H1 (cell line): ENCODE data around the gene KRT78. TPM values are rescaled to one million over a fixed set of nuclear protein-coding genes. Genes with fewer than 3 reads are reported as not detected.

Experiments
- CTCF ChIA-PET: fragments of 300-600 bp; sonication (Branson Sonifier 250); formaldehyde crosslinking; loops from one replicate; lab custom pipeline; 2021; ENCODE audit not compliant: partially characterized antibody; lab: Charles Lee
- POLR2A ChIA-PET: fragments of 300-600 bp; sonication (Branson Sonifier 250); formaldehyde crosslinking; loops from one replicate; lab custom pipeline; 2021; ENCODE audit warnings: inconsistent platforms; ENCODE audit not compliant: partially characterized antibody; lab: Charles Lee
- DNase-seq, 2 experiments: peaks; one replicate each; pipeline versions ENCODE4 v3.0.0 to v3.0.0-alpha.2; 2010 to 2022; ENCODE audit warnings: low spot score in 2 of 2, low read depth in 1 of 2, mixed read lengths in 1 of 2
- FAIRE-seq: peaks from 2 replicates; lab custom pipeline; 2011; peaks lifted over from hg19 to GRCh38; lab: Jason Lieb, UNC
- H2AFZ ChIP-seq: 2 replicates; pipeline ENCODE4 v1.8.1; 2012; ENCODE audit warnings: low read length, inconsistent platforms
- H2AK5ac ChIP-seq: 2 replicates; pipeline ENCODE4 v1.6.1; 2013; ENCODE audit warnings: low read depth, low read length
- H2BK120ac ChIP-seq: replicated peaks from 2 replicates; pipeline ENCODE3; 2013; ENCODE audit warnings: low read depth, low read length, inconsistent platforms
- H2BK12ac ChIP-seq: 2 replicates; pipeline ENCODE4 v1.6.1; 2013; ENCODE audit warnings: low read depth, low read length
- H2BK15ac ChIP-seq: 2 replicates; pipeline ENCODE4 v1.6.1; 2013; ENCODE audit warnings: low read length
- H2BK20ac ChIP-seq: 2 replicates; pipeline ENCODE4 v1.6.1; 2013; ENCODE audit warnings: low read length
- H2BK5ac ChIP-seq: 2 replicates; pipeline ENCODE4 v1.6.1; 2013; ENCODE audit warnings: low read depth, low read length
- H3K14ac ChIP-seq: 2 replicates; pipeline ENCODE4 v1.6.1; 2013; ENCODE audit warnings: inconsistent platforms; ENCODE audit not compliant: insufficient read length
- H3K18ac ChIP-seq: 2 replicates; pipeline ENCODE4 v1.6.1; 2013; ENCODE audit warnings: low read length; ENCODE audit errors: extremely low read depth
- H3K23ac ChIP-seq: 2 replicates; pipeline ENCODE4 v1.6.1; 2013; ENCODE audit warnings: inconsistent platforms; ENCODE audit not compliant: insufficient read length
- H3K23me2 ChIP-seq: 2 replicates; pipeline ENCODE4 v1.6.1; 2013; ENCODE audit warnings: low read depth, low read length
- H3K27ac ChIP-seq: 2 replicates; pipeline ENCODE4 v1.6.1; 2011; ENCODE audit warnings: low read depth, low read length, inconsistent platforms
- H3K27me3 ChIP-seq, 4 experiments: replicated peaks in 1 of 4; 1 replicate in 1 of 4; 2 replicates in 3 of 4; pipeline versions ENCODE4 v1.6.1 to v1.8.1; 2011 to 2013; ENCODE audit warnings: low read length in 3 of 4, mild to moderate bottlenecking in 3 of 4, inconsistent platforms in 2 of 4, mixed read lengths in 2 of 4, moderate library complexity in 1 of 4; ENCODE audit not compliant: control insufficient read depth in 3 of 4, insufficient read depth in 3 of 4; ENCODE audit errors: extremely low read depth in 1 of 4
- H3K36me3 ChIP-seq, 4 experiments: 2 replicates each; pipeline versions ENCODE4 v1.6.1 to v1.8.1; 2011 to 2013; ENCODE audit warnings: mild to moderate bottlenecking in 4 of 4, low read length in 3 of 4, moderate library complexity in 2 of 4, control low read depth in 1 of 4, inconsistent platforms in 1 of 4; ENCODE audit not compliant: insufficient read depth in 4 of 4, control insufficient read depth in 2 of 4
- H3K4ac ChIP-seq: replicated peaks from 2 replicates; pipeline ENCODE3; 2013; ENCODE audit warnings: low read length, low read depth, mixed read lengths, inconsistent platforms; ENCODE audit not compliant: insufficient read length
- H3K4me1 ChIP-seq, 4 experiments: replicated peaks in 1 of 4; 1 replicate in 1 of 4; 2 replicates in 3 of 4; pipeline versions ENCODE4 v1.6.1 to v1.8.1; 2011 to 2013; ENCODE audit warnings: low read length in 3 of 4, inconsistent platforms in 2 of 4, mixed read lengths in 1 of 4; ENCODE audit not compliant: insufficient read depth in 4 of 4, control insufficient read depth in 3 of 4
- H3K4me2 ChIP-seq, 2 experiments: 2 replicates each; pipeline versions ENCODE4 v1.6.1 to v1.8.1; 2011 to 2013; ENCODE audit warnings: low read depth in 2 of 2, low read length in 2 of 2, control low read depth in 1 of 2, inconsistent platforms in 1 of 2, mild to moderate bottlenecking in 1 of 2; ENCODE audit not compliant: insufficient read depth in 1 of 2
- H3K4me3 ChIP-seq, 4 experiments: fragments of 200-600, 300-600 bp in 1 of 4; sonication (generic), shearing (Covaris generic), sonication (Bioruptor Twin) in 1 of 4; 2 replicates each; pipeline versions ENCODE4 v1.5.1 to v1.8.1; 2011 to 2016; ENCODE audit warnings: low read length in 4 of 4, low read depth in 3 of 4, control low read depth in 2 of 4, inconsistent platforms in 2 of 4, mild to moderate bottlenecking in 2 of 4, mixed read lengths in 1 of 4, moderate library complexity in 1 of 4; ENCODE audit not compliant: insufficient read depth in 2 of 4; ENCODE audit errors: extremely low read depth in 1 of 4
- H3K56ac ChIP-seq: replicated peaks from 2 replicates; pipeline ENCODE3; 2013; ENCODE audit warnings: low read depth, mild to moderate bottlenecking, mixed read lengths, low read length, inconsistent platforms; ENCODE audit not compliant: insufficient read length
- H3K79me1 ChIP-seq: 2 replicates; pipeline ENCODE4 v1.6.1; 2013; ENCODE audit warnings: low read depth, low read length, control low read depth
- H3K79me2 ChIP-seq, 2 experiments: 2 replicates each; pipeline versions ENCODE4 v1.6.1 to v1.8.1; 2012 to 2013; ENCODE audit warnings: low read length in 2 of 2, mild to moderate bottlenecking in 2 of 2, inconsistent platforms in 1 of 2; ENCODE audit not compliant: insufficient read depth in 2 of 2, control insufficient read depth in 1 of 2
- H3K9ac ChIP-seq, 4 experiments: replicated peaks in 1 of 4; 1 replicate in 1 of 4; 2 replicates in 3 of 4; pipeline versions ENCODE4 v1.6.1 to v1.8.1; 2011 to 2013; ENCODE audit warnings: low read depth in 3 of 4, low read length in 3 of 4, control low read depth in 2 of 4, mild to moderate bottlenecking in 2 of 4, moderate library complexity in 2 of 4, inconsistent platforms in 1 of 4; ENCODE audit errors: extremely low read depth in 1 of 4
- H3K9me3 ChIP-seq, 2 experiments: 2 replicates each; pipeline versions ENCODE4 v1.6.1 to v1.8.1; 2012 to 2013; ENCODE audit warnings: mild to moderate bottlenecking in 2 of 2, moderate library complexity in 2 of 2, control low read depth in 1 of 2, inconsistent platforms in 1 of 2, low read depth in 1 of 2, low read length in 1 of 2, mixed read lengths in 1 of 2; ENCODE audit not compliant: insufficient read depth in 2 of 2
- H4K20me1 ChIP-seq, 2 experiments: replicated peaks in 1 of 2; 2 replicates each; pipeline versions ENCODE3 to v1.8.1; 2011 to 2013; ENCODE audit warnings: inconsistent platforms in 2 of 2, low read length in 2 of 2, mild to moderate bottlenecking in 1 of 2; ENCODE audit not compliant: insufficient read depth in 2 of 2, control insufficient read depth in 1 of 2
- H4K5ac ChIP-seq: 2 replicates; pipeline ENCODE4 v1.6.1; 2013; ENCODE audit warnings: low read length, low read depth, mixed read lengths, inconsistent platforms; ENCODE audit not compliant: insufficient read length
- H4K8ac ChIP-seq: 2 replicates; pipeline ENCODE4 v1.8.0; 2013; ENCODE audit warnings: mild to moderate bottlenecking, moderate library complexity, low read length, inconsistent platforms; ENCODE audit not compliant: insufficient read depth; ENCODE audit errors: extremely low read depth
- H4K91ac ChIP-seq: replicated peaks from 2 replicates; pipeline ENCODE3; 2013; ENCODE audit warnings: low read length, mixed read lengths, inconsistent platforms; ENCODE audit not compliant: insufficient read length
- CBX8 ChIP-seq: fragments of 300-800, 300-1000 bp; sonication (generic); IDR thresholded peaks from 2 replicates; pipeline ENCODE4 v1.7.1; 2016; ENCODE audit warnings: low read depth, low read length, borderline replicate concordance
- HDAC2 ChIP-seq, 2 experiments: fragments of 300-600 bp in 1 of 2; sonication (generic) in 1 of 2; IDR thresholded peaks; 2 replicates each; pipeline ENCODE4 v1.6.1; 2011 to 2012; ENCODE audit warnings: low read depth in 2 of 2, low read length in 2 of 2, mild to moderate bottlenecking in 2 of 2, moderate library complexity in 2 of 2, borderline replicate concordance in 1 of 2, inconsistent platforms in 1 of 2
- KDM1A ChIP-seq: fragments of 200-600, 300-600 bp; sonication (generic); IDR thresholded peaks from 2 replicates; pipeline ENCODE4 v1.7.1; 2016; ENCODE audit warnings: mild to moderate bottlenecking, low read length, borderline replicate concordance
- MAFK ChIP-seq: IDR thresholded peaks from 2 replicates; pipeline ENCODE4 v1.6.1; 2012; ENCODE audit warnings: low read depth, mild to moderate bottlenecking, improper control_type of control experiment, low read length
- PHF8 ChIP-seq: fragments of 200-600 bp; sonication (generic); conservative IDR thresholded peaks from 2 replicates; pipeline ENCODE4 v1.7.1; 2012; ENCODE audit warnings: low read depth, mild to moderate bottlenecking, inconsistent platforms, low read length, moderate library complexity
- RFX5 ChIP-seq: IDR thresholded peaks from 2 replicates; pipeline ENCODE4 v1.6.1; 2011; ENCODE audit warnings: low read depth, low read length, improper control_type of control experiment, borderline replicate concordance
- SRF ChIP-seq: IDR thresholded peaks from 2 replicates; pipeline ENCODE4 v1.6.1; 2011; ENCODE audit warnings: mild to moderate bottlenecking, low read depth, low read length, moderate library complexity
- TAF1 ChIP-seq: IDR thresholded peaks from 2 replicates; pipeline ENCODE4 v1.6.1; 2011; ENCODE audit warnings: mild to moderate bottlenecking, low read depth, low read length
- TBP ChIP-seq: IDR thresholded peaks from 2 replicates; pipeline ENCODE4 v1.6.1; 2011; ENCODE audit warnings: low read depth, low read length, improper control_type of control experiment
- TCF12 ChIP-seq: IDR thresholded peaks from 2 replicates; pipeline ENCODE4 v1.6.1; 2011; ENCODE audit warnings: low read depth, mild to moderate bottlenecking, low read length
- TEAD4 ChIP-seq: IDR thresholded peaks from 2 replicates; pipeline ENCODE4 v1.6.1; 2012; ENCODE audit warnings: low read depth, low read length, inconsistent platforms, mixed read lengths
- WGBS, 2 experiments: shearing (Covaris generic) in 1 of 2; methylation state at CpG; one replicate each; pipeline versions ENCODE4 v1.1.6 to v1.1.7; 2013 to 2015; ENCODE audit warnings: low lambda C conversion rate in 2 of 2, mixed read lengths in 2 of 2, inconsistent platforms in 1 of 2, low coverage in 1 of 2, missing lambda C conversion rate in 1 of 2; ENCODE audit not compliant: insufficient replicate concordance in 2 of 2, insufficient coverage in 1 of 2, insufficient read length in 1 of 2; ENCODE audit errors: extremely low coverage in 1 of 2, missing lambda C conversion rate in 1 of 2; 5-methylcytosine and 5-hydroxymethylcytosine counted together
- polyA plus RNA-seq, 7 experiments: library from polyadenylated mRNA; depleted of rRNA in 3 of 7; stranded (reverse) in 5 of 7; unstranded in 2 of 7; fragments of >200 nt in 5 of 7; fragments of 200-250 nt in 2 of 7; gene quantifications; 1 replicate in 5 of 7; 2 replicates in 1 of 7; 4 replicates in 1 of 7; pipeline versions ENCODE4 v1.2.1 to v1.2.3, GENCODE V29; 2011 to 2013; ENCODE audit warnings: missing spikeins in 2 of 7, mixed read lengths in 2 of 7
- total RNA-seq: library from RNA; stranded (reverse); fragmentation: NEBNext Ultra II Directional; extraction: Animal tissue kit (Norgen Biotek cat#: 25700); gene quantifications from 2 replicates; pipeline ENCODE4 v1.2.1, GENCODE V29; 2021
- TF ChIP-seq, protein P1 (sequence below): IDR thresholded peaks from 2 replicates; pipeline ENCODE4 v1.6.1; 2012; ENCODE audit warnings: inconsistent platforms
- TF ChIP-seq, protein P2 (sequence below): IDR thresholded peaks from 2 replicates; pipeline ENCODE4 v1.6.1; 2012; ENCODE audit warnings: low read length, inconsistent platforms

Gene KRT78
- total and polyA plus RNA-seq, 2 of the 8 experiments (the other 6 are each of a cell fraction or from before 2014, with no cell fraction given) = not detected

- Histone ChIP-seq H2AFZ (no peak overlapping the region), H3K9ac (no peak overlapping the region), H4K8ac (no peak overlapping the region; the same call in 1 of the 2 replicates), H3K79me2 (no peaks in the 10 kb centered on the region), H3K27me3 (peaks cover 0 to 2% (median 0%) of the 10 kb centered on the region in 4 experiments; a peak in 1 of 7 replicates), H3K23ac (no peak overlapping the region), H3K9me3 (no peaks in the 10 kb centered on the region), H3K18ac (no peak overlapping the region), H3K4ac (no peak overlapping the region), H3K56ac (no peak overlapping the region), H2BK12ac (no peak overlapping the region), H4K5ac (no peak overlapping the region), H3K23me2 (no peaks in the 10 kb centered on the region), H3K27ac (no peak overlapping the region), H3K36me3 (no peaks in the 10 kb centered on the region), H4K20me1 (no peaks in the 10 kb centered on the region), H3K14ac (no peak overlapping the region), H4K91ac (no peak overlapping the region), H3K4me3 (no peak overlapping the region), H3K4me2 (no peak overlapping the region), H2BK120ac (no peak overlapping the region), H3K79me1 (no peaks in the 10 kb centered on the region), H2BK5ac (no peak overlapping the region), H2AK5ac (no peak overlapping the region), H2BK15ac (no peak overlapping the region), H3K4me1 (no peaks in the 10 kb centered on the region), H2BK20ac (no peak overlapping the region)
- CTCF ChIA-PET = interaction anchor here (0.6 to 1.5 kb wide), 5 partner anchors 9 to 495 kb away, joined by 3 to 5 read pairs (median 3); partner anchors contain the start of gene KRT3
- DNase-seq (no peak), FAIRE-seq (no peak)
- POLR2A ChIA-PET = no interaction called here
- WGBS, 2 experiments = 81% methylated on average over 4 of the region's 4 CpGs; no CpG with 5 or more reads in 1 of the 2 experiments
- no peak for TF ChIP-seq CBX8
- TF ChIP-seq, protein P1, sequence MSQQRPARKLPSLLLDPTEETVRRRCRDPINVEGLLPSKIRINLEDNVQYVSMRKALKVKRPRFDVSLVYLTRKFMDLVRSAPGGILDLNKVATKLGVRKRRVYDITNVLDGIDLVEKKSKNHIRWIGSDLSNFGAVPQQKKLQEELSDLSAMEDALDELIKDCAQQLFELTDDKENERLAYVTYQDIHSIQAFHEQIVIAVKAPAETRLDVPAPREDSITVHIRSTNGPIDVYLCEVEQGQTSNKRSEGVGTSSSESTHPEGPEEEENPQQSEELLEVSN = no peak
- no peak for TF ChIP-seq RFX5
- TF ChIP-seq SRF = no peak
- TF ChIP-seq KDM1A = no peak
- TF ChIP-seq TCF12 = no peak
- TF ChIP-seq TBP = no peak
- no peak for TF ChIP-seq MAFK
- TF ChIP-seq TEAD4 = no peak
- TF ChIP-seq, protein P2, sequence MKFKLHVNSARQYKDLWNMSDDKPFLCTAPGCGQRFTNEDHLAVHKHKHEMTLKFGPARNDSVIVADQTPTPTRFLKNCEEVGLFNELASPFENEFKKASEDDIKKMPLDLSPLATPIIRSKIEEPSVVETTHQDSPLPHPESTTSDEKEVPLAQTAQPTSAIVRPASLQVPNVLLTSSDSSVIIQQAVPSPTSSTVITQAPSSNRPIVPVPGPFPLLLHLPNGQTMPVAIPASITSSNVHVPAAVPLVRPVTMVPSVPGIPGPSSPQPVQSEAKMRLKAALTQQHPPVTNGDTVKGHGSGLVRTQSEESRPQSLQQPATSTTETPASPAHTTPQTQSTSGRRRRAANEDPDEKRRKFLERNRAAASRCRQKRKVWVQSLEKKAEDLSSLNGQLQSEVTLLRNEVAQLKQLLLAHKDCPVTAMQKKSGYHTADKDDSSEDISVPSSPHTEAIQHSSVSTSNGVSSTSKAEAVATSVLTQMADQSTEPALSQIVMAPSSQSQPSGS = no peak
- no peak for TF ChIP-seq TAF1
- no peak for TF ChIP-seq PHF8
- TF ChIP-seq HDAC2 (IDR thresholded peaks at IDR 0.05; ENCODE audit: borderline replicate concordance in 1 of 2, low read depth in 2 of 2, low read length in 2 of 2) = no peak
Observed at GRCh38 chr12:52834727-52835001, 14.1 kb downstream of the KRT78 start.
